Anterior cingulate cortex (tissue), 58 donors: Measurements from ENCODE around the gene MRPS18A.
"Not testable (repeated sequence)": the region's sequence is repeated elsewhere in the genome, so short reads cannot be mapped to it uniquely, and the experiment has no call there.

ENCODE experiments used
- DNase-seq, 58 donors: peaks; one replicate each; lab custom pipeline; 2025; lab: John Stamatoyannopoulos, UW

Gene MRPS18A

GRCh38 chr6:43671801-43672690 is 15.5 kb downstream of the MRPS18A start:
- DNase-seq: no peak

GRCh38 chr6:43671011-43671800 is 16.4 kb downstream of the MRPS18A start:
- DNase-seq: no peak

- DNase-seq: no peak
These were observed 17.0 kb downstream of the MRPS18A start for GRCh38 chr6:43670623-43670986.

- DNase-seq: no peak
These were observed 17.5 kb downstream of the MRPS18A start for GRCh38 chr6:43669922-43670622.

- peak in 52 of 58 donors; percentile 10 to 90 (median 55) for DNase-seq
These were observed 18.3 kb downstream of the MRPS18A start for GRCh38 chr6:43669050-43669921.

- peak in 50 of 58 donors; percentile 13 to 87 (median 46) for DNase-seq
These were observed 19.2 kb downstream of the MRPS18A start for GRCh38 chr6:43668151-43669028.

- peak in 57 of 58 donors; percentile 25 to 91 (median 68) for DNase-seq
These were observed 20.1 kb downstream of the MRPS18A start for GRCh38 chr6:43667245-43668150.

GRCh38 chr6:43666196-43666920 is 21.2 kb downstream of the MRPS18A start:
- no peak for DNase-seq

GRCh38 chr6:43665376-43665775 is 22.2 kb downstream of the MRPS18A start:
- no peak for DNase-seq

- not testable (repeated sequence) for DNase-seq
These were observed 24.6 kb downstream of the MRPS18A start for GRCh38 chr6:43662948-43663347.

- DNase-seq: no peak
These were observed 29.4 kb downstream of the MRPS18A start for GRCh38 chr6:43658161-43658560.

GRCh38 chr6:43657221-43657802 is 30.3 kb downstream of the MRPS18A start:
- DNase-seq: no peak

- DNase-seq: not testable (repeated sequence)
These were observed 34.8 kb downstream of the MRPS18A start for GRCh38 chr6:43652822-43653221.

- no peak for DNase-seq
These were observed 39.3 kb downstream of the MRPS18A start for GRCh38 chr6:43648248-43648647.

GRCh38 chr6:43647613-43648012 is 40.0 kb downstream of the MRPS18A start:
- no peak for DNase-seq

- no peak for DNase-seq
These were observed 42.0 kb downstream of the MRPS18A start for GRCh38 chr6:43645613-43645964.
